GM18870 (cell line): ENCODE data around the gene POGK.
"Not testable (repeated sequence)": the region's sequence is repeated elsewhere in the genome, so short reads cannot be mapped to it uniquely, and the experiment has no call there.

Experiments used
- ATAC-seq: cut with Tn5 transposase; IDR thresholded peaks from one replicate; pipeline ENCODE4 v1.9.1; 2021; ENCODE audit warnings: moderate library complexity; ENCODE audit not compliant: unreplicated experiment

Gene POGK, protein sequence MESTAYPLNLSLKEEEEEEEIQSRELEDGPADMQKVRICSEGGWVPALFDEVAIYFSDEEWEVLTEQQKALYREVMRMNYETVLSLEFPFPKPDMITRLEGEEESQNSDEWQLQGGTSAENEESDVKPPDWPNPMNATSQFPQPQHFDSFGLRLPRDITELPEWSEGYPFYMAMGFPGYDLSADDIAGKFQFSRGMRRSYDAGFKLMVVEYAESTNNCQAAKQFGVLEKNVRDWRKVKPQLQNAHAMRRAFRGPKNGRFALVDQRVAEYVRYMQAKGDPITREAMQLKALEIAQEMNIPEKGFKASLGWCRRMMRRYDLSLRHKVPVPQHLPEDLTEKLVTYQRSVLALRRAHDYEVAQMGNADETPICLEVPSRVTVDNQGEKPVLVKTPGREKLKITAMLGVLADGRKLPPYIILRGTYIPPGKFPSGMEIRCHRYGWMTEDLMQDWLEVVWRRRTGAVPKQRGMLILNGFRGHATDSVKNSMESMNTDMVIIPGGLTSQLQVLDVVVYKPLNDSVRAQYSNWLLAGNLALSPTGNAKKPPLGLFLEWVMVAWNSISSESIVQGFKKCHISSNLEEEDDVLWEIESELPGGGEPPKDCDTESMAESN

DNA sequence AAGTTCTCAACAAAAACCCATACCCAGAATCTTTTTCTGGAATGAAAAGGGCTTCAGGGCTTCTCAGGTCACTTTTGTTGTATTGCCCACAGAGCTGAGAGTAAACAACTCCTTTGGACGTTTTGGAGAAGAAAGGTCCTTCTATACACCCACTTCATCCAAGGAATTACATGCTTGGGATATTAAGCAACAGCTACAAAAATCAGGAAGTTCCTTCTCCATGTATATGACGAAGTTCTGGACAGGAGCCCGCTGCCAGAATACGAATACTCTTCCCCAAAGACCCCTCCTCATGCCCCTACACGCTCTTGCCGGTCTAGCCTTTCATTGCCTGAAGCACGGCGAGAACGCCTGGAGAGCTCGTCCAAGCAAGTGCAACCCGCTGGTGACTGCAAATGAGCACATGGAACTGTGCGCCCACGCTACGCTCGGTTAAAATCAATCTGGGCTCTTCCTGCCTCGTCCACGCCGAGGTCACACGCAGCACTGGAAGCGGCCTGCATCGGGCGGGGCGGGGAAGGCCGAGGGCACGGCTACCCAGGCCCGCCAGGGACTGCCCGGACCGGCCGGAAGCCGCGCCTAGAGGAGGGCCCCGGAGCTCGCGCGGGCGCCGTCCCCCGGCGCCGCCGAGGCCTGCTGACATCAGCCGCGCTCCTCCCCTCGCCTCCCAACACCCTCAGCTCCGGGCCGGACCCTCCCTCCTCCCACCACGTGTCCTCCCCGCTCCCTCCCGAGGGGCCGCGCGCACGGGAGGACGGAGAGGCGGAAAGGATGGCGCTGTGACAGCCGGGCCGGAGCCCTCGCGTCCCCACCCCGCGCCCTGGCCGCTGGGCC, at the start of gene POGK:
Gene POGK, plus strand, starts transcription at position 710 of the 834 bp plus-strand sequence. CDS start 1,482 bp downstream, outside the sequence.
- ATAC-seq = peak; percentile 84

DNA sequence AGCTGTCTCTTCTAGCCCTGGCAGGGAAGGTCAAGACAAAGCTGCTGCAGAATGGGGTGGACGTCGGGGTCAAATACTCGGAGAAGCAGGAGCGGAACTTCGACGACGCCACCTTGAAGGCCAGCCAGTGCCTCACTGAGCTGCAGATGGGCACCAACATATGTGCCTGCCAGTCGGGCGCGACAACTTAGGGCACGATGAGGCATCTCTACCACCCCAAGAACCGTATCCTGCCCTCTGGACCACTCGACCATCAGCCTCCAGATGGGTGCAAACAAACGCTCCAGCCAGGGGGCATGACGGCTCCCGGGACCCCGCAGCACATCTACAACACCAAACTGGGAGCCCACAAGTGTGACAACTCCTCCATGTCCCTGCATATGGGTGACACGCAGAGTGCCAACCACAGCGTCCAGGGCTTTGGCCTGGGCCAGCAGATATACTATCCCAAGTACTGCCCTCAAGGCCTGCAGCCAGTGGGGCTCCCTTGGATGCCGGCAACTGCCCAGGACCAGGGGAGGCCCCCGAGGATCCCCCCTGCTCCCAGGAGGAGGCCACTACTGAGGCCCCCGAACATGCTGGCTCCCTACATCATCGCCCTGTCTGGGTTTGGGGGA, 42.5 kb upstream of the POGK start:
- ATAC-seq = no peak

DNA sequence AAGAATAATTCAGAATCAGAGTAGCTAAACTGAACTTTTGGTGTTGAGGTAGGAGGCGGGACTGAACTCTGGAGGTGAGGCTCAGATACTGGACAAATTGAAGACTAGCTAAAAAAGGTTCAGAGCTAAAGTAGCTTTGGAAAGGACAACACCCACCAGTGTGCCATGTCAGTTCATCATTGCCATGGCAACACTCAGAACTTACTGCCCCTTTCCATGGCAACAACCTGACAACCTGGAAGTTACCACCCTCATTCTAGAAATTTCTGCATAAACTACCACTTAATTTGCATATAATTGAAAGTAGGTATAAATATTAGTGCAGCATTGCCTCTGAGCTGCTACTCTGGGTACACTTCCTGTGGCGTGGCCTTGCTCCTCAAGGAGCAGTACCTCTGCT, 30.3 kb upstream of the POGK start:
- no peak for ATAC-seq

DNA sequence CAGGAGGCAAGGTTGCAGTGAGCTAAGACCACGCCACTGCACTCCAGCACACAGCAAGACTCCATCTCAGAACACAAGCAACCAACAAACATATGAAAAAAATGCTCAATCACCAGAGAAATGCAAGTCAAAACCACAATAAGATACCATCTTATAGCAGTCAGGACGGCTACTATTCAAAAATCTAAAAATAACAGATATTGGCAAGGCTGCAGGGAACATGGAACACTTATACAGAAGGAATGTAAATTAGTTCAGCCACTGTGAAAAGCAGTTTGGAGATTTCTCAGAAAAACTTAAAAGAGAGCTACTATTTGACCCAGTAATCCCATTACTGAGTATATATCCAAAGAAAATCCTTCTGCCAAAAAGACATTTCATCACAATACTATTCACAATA, 27.6 kb upstream of the POGK start:
- no peak for ATAC-seq

DNA sequence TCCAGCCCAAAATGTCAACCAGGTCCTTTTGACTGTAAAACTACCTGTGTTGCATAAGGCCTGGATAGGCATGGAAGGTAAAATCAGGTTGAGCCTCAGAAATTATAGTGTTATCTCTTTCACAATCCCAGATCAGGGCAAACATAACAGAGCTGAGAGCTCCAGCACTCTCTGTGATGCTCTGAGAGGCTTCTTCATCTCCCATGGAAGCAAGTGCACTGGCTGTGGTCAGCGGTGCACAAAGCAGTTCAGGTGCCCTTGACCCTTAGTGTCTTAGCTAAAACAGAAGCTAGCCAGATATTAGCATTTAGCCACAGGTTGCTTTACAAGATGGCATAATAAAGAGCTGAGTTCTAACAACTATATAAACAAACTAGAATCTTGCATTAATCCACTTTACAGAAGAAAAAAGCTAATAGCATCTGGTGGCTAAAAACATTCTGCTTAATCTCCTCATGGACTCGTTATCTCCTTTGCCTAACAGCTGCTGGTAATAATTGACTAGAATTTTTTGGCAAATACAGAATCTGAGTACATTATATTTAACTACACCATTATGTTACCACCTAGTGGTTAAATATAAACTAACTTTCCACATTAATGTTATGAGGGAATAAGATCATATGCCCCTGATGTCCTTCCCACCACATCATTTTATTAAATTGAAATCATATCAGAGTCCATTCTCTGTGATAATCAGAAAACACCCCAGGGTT, 25.6 kb upstream of the POGK start:
- no peak for ATAC-seq

DNA sequence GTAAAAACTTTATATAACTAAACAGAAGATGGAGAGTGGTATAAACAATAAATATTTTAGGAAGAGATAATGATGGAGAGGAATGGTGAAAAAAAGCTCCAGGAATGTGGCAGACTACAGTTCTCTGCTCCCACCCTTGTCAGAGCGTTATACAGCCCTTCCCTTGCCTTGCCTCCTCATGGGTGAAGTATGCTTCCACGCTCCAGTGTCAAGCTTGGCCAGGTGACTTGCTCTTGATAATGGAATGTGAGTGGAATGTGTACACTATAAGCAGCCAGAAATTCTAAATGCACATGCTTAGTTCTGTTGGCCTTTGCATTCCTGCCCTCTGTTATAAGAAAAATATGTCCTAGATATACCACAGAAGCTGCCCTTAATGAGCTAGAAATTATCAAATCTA, 24.7 kb upstream of the POGK start:
- no peak for ATAC-seq

DNA sequence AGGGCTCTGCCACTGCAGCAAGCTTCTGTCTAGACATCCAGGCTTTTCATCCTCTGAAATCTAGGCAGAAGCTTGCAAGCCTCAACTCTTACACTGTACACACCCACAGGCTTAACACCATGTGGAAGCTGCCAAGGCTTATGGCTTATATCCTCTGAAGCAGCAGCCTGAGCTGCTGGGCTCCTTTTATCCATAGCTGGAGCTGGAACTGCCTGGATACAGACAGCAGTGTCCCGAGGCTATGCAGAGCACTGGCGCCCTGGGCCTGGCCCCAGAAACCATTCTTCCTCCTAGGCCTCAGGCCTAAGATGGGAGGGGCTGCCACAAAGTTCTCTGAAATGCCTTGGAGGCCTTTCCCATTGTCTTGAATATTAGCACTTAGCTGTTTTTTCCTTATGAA, 19.3 kb upstream of the POGK start:
- no peak for ATAC-seq

DNA sequence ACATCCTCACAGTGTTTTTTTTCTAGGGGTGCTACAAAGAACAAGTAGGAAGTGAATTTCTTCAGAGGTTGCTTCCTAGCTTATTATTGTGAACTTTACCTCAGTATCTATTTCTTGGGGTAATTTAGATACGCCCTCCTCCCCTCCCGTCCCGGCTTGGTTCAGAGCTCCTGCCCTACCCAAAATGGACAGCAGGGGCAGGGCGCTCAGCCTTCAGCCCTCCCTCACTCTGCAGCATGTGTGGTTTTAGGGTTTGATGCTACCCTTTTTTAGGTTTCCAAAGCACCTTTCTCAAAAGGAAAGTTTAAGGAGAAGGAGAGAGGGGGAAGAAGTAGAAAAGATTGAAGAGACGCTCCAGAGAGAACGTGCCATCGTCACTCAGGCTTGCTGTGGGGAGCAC, 16.9 kb upstream of the POGK start:
- ATAC-seq = no peak

DNA sequence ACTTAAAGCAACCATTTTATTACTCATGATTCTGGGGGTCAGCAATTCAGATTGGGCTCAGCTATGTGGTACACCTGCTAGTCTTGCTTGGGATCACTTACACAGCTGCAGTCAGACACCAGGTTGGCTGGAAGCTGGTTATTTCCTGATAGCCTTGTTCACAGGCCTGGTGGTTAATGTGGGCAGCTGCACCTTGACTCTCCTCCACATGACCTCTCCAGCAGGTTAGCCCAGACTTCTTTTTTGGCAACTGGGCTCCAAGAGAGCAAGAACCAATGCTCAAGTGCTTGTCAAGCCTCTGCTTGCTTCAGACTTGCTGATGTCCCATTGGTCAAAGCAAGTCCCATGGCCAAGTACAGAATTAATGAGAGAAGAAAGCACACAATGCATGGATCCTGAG, 11.8 kb upstream of the POGK start:
- no peak for ATAC-seq

DNA sequence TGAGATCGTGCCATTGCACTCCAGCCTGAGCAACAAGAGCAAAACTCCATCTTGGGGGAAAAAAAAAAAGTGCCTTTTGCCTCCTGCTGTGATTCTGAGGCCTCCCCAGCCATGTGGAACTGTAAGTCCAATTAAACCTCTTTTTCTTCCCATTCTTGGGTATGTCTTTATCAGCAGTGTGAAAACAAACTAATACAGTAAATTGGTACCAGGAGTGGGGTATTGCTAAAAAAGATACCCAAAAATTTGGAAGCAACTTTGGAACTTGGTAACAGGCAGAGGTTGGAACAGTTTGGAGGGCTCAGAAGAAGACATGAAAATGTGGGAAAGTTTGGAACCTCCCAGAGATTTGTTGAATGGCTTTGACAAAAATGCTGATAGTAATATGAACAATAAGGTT, 9.5 kb upstream of the POGK start:
- ATAC-seq = not testable (repeated sequence)

DNA sequence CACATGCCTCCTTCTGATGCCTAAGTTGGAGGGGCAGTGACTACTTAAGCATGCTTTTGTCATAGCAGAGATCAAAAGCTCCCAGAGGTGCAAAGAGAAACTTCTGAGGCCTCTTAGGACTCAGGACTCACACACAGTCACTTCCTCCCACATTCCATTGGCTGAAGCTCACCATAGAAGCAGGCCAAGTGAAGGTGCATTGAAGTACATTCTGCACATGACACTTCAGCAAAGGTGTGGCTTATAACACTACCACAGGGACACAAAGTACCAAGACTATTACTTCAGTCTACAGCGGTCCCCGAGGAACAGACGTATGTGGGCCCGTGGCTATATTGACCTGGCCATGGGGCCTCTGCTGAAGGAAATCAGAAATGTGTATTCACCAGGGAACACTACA, 2.5 kb upstream of the POGK start:
- ATAC-seq = no peak

DNA sequence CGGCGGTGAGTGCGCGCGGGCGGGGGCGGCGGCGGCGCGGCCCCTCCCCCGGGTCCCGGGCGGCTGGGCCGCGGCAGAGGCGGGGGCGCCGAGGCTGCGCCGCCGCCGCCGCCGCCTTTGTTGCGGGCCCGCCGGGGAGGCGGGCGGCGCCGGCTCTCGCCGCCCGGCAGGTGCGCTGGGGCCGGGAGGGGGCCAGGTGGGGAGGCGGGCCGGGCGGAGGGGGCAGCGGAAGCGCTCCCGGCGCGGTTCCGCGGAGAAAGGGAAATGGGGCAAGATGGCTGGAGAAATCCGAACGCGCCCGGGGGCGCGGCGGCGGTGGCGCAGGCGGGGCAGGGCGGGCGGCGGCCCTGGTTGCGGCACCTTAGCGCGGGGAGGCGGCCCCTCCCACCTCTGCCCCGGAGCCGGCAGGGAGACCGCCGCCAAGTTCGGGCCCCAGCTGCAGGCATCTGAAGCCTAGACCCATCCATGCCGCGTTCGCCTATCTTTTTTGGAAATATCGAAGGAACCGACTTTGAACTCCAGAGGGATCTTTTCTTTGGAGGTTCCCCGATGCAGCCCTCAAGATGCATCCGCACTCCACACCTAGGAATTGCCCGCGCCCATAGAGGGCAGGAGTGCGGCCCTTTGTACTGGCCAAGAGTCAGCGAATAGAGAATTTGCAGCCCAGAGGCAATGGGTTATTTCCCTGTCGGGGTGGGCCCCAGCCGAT, 479 bp downstream of the POGK start:
- no peak for ATAC-seq

DNA sequence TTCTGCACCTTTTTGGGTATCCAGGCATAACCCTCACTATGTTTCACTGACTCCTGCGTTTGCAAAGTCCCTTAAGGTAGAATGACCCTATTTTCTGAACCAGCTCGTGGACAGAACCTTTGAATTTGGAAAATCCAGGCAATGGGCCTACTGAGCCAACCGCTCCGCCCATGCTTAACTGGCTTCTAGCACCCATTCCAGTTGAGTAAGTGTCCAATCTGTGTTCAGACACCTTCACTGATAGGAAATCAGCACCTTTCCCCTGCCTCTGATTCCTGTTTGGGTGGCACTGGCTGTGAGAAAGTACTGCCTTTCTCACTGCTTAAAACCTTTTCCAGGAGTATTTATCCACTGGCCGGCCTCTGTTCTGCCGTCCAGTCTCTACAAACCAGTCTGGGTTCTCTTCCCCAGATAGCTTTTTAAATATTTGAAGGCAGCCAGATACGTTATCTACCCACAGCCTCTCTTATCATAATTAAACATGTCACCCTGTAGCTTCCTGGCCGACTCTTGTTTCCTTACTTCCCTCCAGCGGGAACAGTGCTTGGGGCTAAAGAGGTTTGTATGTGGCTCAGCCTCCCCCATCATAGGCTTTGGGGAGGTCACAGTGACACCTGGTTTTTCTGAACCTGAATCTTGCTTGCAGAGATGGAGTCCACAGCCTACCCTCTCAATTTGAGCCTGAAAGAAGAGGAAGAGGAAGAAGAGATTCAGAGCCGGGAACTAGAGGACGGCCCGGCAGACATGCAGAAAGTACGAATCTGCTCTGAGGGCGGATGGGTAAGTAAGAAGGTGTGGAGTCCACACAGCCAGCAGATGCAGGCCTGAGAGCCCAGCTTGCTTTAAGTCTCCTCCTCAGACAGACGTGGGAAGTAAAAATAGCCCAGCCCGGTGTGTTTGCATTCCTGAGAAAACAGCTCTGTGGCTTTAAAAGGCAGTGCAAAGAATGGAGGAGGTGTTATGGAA, 1.3 kb downstream of the POGK start:
- ATAC-seq = no peak

DNA sequence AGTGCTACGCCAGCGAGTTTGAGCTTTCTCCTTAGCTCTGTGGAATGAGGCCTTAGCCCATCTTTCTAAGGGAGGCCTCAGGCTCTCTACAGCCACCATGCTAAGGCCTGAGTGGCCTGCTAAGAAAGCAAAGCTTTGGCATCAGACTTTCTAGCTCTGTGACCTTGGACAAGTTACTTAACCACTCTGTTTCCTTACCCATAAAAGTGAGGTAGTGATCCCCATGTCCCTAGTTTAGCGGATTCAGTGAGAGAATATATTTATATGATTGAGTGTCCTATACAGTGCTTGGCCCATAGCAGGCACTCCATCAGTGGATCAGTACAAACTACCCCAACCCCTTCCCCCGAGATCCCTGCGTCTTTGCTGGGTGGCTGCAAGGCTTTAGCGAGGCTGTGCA, 4.0 kb downstream of the POGK start:
- no peak for ATAC-seq

DNA sequence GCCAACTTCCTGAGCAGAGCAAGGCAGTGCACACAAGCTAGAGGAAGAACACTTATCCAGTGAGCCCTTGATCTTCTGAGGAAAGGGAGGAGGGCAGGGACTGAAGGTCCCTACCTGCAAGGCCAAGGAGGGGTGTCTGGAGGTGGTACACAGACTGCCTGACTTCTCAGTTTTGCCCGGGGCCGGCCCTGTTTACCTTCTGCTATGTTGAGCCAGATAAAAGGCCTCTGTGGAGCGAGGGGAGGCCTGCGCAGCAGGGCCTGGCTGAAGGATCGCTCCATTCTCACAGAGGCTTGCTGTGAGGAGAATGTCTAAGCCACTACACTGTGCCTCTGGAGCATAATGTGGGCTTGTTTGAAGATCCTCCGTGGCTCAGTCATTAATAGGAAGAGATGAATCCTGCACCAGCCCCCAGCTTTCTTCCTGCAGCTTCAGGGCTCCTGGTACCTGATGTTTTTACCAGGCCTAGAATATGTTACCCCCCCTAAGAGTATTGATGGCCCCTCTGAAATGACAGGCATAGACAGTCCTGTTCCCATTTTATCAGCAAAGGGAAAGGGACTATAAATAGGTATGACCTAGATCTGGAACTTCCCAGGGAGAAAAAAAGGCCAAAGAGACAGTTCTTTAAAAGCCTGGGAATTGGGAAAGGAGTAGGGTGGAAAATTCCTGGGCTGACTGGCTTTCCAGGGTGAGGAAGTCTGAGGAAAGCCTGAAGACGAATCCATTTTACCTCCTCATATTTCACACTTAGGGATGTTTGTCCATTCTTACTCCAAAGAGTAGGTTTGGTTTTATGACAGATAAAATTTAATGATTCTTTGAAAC, 4.7 kb downstream of the POGK start:
- ATAC-seq = no peak

DNA sequence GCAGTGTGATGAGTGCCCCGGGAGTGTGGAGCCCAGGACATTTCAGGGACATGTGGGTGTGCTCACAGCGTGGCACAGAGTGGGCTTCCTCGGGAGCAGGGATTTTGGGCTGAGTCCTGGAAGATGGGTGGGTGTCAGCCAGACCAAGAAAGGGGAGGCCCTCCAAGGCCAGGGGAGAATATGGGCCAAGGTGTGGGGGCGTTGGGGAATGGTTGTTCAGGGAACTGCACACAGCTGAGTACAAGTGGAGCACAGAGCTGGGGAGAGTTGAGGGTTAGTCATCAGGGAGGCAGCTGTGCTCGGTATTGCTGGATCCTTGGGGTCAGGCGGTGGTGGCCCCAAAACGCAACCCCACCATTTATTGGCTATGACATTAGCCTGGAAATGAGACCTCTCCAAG, 5.5 kb downstream of the POGK start:
- ATAC-seq = no peak

DNA sequence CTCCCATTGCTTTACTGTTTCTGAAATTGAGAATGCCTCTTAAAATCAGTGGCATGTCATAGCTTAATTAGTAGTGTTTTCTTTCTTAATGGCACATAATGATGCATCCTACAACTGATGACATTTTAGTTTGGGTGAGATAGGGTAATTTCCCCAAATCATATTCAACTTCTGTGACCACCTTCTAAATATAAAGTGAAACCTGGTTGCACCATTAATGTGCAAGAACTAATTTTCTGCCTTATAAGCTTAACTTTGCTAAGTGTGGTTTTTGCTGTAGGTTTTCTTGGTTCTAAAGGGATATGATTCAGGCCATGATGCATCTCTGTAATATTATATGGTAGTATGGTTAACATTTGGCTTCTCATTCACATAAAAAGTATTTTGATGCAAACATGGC, 8.9 kb downstream of the POGK start:
- no peak for ATAC-seq

DNA sequence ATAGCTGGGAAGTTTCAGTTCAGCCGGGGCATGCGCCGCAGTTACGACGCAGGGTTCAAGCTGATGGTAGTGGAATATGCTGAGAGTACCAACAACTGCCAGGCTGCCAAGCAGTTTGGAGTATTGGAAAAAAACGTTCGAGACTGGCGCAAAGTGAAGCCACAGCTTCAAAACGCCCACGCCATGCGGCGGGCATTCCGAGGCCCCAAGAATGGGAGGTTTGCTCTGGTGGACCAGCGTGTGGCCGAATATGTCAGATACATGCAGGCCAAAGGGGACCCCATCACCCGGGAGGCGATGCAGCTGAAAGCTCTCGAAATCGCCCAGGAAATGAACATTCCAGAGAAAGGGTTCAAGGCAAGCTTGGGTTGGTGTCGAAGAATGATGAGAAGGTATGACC, 9.9 kb downstream of the POGK start:
- ATAC-seq = no peak
